ENCODE measurements around the gene DGKE.

Gene DGKE

DNA sequence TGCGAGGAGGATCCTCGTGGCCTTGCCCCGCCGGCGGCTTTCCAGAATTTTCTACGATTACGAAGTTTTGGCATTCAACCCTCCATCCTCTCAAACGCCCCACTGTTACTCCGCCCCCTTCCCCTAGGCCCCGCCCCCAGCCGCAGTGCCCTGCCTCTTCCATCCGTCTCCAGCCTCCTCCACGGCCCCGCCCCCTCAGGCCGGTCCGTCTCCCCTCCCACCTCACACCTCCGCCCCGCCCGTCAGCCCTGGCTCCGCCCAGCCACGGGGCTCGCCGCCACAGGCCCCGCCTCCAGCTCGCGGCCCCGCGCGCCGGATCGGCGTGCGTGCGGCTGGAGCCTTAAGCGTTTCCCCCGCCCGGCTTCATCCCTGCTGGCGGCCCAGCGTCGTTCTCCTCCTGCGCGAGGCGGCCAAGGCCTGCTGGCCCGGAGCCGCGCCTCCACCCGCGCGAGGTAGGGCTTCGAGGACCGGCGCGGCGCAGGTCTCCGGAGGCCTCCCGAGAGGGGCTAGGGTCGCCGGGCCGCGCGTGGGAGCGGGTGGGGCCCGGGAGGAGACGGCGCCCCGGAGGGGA lies at the start of gene DGKE, which contains the start of gene C17orf67:
Gene DGKE, plus strand, starts transcription at position 343 of the 571 bp plus-strand sequence. CDS start 645 bp downstream, outside the sequence.
Gene C17orf67, minus strand, starts transcription at position 112 of the 571 bp plus-strand sequence. CDS start 18,110 bp downstream, outside the sequence.
- in situ Hi-C loops (cut with MboI; ENCODE audit: low sequenced_read_pairs), result no loop called here

DNA sequence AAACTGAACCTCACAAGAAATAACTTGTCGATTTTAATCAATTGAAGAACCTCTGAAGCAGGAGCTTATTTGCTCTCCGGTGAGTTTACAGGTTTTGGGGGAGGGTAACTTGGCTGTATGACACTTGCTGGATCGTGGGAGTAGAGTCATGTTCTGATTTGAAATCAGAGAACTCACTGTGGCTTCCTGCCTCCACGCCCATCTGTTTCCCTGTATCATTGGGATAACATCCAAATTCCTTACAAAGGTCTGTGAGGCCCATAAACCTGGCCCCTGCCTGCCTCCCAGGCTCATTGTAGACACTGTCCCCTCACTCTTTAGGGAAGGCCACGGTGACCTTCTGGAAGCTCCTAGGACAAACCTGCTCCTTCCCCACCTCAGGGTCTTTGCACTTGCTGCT lies 48.5 kb upstream of the DGKE start:
- in situ Hi-C loops (cut with MboI; ENCODE audit: low sequenced_read_pairs), result no loop called here

DNA sequence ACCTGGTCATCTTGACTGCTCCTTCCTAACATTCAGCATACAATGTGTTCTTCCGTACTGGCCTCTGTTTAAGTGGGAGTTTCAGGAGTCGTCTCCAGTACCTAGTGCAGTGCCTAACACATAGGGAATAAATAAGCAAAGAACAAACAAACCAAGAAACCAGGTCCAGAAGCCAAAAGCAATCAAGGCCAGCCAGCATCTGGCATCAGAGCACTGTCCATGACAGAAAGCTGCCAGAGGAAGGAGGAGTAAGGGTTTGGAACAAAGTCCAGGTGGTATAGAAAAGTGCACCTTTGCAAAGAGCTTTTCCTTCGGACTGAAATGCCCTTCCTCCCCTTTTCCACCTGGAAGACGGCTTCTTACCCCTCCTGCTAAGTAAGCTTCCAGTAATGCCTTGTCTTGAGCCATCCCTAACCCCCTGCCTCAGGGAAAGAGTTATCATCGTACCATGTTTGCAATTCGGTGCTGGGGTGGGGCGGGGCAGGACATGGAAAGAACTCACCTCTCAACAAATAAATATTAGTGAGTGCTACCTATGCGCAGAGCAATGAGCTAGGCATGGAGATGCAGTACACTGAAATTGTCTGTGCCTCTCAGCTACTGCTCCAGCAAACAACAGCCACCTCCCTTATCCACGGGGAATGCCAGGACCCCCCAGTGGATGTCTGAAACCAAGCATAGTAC lies 47.8 kb upstream of the DGKE start:
- in situ Hi-C loops (cut with MboI; ENCODE audit: low sequenced_read_pairs), result no loop called here

DNA sequence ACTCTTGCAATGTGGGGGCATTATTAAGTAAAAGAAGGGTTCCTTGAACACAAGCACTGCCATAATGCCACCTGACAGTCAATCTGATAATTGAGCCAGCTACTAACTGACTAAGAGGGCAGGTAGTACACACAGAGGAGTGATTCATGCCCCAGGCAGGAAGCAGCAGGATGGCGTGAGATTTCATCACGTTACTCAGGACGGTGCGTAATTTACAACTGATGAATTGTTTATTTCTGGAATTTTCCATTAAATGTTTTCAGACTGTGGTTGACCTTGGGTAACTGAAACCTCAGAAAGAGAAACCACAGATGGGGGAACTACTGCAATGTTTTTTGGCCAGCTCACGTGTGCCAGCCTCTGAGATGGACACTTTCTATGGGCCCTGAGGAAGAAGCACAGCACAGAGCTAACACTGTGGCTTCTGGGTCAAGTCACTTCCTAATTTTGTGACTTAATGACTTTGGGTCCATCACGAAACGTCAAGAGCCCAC lies 46.9 kb upstream of the DGKE start:
- in situ Hi-C loops (cut with MboI; ENCODE audit: low sequenced_read_pairs), result no loop called here

DNA sequence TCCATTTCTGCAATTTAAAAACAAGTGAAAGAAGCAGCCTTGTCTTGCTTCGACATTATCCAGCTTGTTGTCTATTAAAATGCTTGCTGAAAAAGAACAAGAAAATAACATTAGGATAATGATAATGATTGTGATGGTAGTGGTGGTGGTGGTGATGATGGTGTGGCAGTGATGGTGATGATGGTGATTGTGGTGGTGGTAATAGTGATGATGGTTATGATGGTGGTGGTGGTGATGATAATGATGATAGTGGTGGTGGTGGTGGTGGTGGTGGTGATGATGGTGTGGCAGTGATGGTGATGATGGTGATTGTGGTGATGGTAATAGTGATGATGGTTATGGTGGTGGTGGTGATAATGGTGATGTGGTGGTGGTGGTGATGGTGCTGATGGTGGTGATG lies 41.7 kb upstream of the DGKE start:
- in situ Hi-C loops (cut with MboI; ENCODE audit: low sequenced_read_pairs), result no loop called here

DNA sequence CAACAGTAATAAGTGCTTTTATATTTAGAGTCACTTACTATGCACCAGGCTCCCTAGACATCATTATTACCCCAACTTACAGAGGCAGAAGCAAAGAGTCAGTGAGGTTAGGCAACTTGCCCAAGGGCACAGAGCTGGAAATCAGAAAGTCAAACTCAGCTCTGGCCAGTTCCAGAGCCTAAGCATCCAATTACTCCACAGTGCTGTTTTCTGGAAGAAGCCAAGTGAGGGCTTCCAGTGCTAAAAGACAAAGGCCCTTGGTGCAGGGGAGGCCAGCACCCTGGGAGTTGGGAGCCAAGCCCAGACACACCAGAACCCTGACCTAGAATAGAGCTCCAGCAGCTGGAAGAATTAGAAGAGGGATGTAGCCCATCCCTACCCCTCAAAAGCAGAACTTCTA lies 40.4 kb upstream of the DGKE start:
- in situ Hi-C loops (cut with MboI; ENCODE audit: low sequenced_read_pairs), result no loop called here

DNA sequence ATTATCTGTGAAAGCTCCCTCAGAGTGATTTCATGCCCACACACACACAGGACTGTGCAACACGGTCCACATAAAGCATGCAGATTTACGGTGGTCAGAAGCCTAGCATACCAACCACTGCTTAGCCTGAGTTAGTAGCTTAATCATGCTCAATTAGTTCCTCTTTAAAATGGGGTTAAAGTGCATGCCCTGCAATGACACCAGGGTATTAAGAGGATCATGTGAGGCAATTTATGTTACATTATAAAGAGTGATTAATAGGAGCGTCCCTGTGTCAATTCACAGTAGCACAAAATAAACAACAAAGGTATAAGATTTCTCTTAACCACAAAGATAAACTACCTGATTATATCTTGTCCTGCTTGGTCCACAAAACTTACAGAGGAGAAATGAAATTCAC lies 40.0 kb upstream of the DGKE start:
- in situ Hi-C loops (cut with MboI; ENCODE audit: low sequenced_read_pairs), result no loop called here

DNA sequence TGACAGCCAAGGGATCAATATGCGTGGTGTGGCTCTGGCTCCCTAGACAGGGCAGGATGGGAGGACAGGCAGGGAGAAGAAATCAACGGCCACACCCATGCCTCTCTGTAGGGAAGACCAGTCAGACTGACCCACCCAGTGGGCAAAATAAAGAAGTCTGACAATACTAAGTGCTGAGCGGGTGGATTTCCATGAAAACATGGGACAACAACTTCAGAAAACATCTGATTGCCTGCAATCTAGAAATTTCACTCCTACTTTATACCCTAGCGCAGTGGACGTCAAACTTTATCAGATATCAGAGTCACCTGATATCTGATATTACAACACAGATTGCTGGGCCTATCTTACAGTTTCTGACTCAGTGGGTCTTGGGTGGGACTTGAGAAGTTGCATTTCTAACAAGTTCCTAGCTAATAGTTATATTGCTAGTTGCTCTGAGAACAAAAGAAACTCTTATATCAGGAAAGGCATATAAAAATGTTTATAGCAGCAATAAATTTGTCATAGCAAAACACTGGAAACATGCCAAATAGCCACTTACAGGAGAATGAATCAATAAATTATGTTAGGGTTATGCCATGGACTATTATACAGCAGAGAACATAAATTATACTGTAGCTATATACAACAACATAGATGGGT lies 38.6 kb upstream of the DGKE start:
- in situ Hi-C loops (cut with MboI; ENCODE audit: low sequenced_read_pairs), result no loop called here

DNA sequence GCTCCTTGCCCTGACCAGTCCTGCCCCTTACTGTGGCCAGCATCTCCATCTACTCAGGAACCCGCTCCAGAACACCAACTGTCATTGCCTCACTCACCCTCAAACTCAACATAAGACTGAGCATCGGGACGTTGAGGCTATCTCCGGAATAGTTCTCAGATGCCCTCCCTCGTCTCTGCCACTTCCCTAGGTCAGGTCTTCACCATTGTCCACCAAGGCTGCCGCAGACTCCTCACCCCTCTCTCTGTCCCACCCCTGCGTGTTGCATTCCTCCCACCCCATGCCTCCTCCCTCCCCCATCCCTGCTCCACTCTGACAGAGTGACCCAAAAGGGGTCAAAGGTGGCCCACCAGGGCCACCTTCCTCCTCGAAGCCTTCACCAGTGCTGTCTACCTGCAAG lies 37.4 kb upstream of the DGKE start:
- in situ Hi-C loops (cut with MboI; ENCODE audit: low sequenced_read_pairs), result no loop called here

DNA sequence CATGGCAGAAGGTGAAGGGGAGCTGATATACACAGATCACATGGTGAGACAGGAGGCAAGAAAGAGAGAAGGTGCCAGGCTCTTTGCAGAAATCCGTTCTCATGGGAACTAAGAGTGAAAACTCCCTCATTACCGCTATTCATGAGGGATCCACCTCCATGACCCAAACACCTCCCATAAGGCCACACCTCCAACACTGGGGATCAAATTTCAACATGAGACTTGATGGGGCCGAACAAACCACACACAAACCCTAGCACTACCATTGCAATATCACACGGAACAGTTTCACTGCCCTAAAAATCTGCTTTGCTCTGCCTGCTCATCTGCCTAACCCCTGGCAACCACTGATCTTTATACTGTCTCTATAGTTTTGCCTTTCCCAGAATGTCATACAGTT lies 35.0 kb upstream of the DGKE start:
- in situ Hi-C loops (cut with MboI; ENCODE audit: low sequenced_read_pairs), result no loop called here

DNA sequence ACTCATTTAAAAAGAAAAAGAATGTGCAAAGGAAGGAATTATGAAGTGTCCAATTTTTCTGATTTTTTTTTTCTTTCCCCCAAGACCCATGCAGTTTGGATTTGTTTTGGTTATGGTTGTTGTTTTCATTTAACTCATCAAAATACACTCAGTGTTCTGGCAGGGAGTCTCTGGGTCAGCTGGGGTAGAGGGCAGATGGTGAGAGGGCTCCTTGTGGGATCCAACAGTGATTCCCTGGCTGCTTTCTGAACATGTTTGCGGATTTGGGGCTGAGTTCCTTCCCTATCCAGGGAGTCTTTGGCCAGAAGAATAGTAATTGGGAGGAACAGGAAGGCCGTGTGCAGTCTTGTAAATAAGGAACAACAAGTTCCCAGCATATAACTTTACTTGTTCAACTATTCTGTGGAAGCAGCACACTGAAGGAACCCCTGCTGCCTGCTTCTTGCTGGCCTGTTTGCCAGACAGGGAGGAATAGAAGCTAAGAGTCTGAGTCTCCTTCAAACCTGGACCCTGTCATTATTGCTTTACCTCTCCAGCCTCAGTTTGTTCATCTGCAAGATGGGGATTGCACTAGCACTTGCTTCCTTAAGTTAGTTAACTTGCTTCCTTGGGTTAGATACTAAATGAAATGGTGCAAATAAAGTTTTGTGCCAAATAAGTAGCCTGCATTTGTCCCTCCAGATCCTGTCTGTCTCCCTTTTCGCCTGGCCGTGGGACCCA lies 32.3 kb upstream of the DGKE start:
- in situ Hi-C loops (cut with MboI; ENCODE audit: low sequenced_read_pairs), result no loop called here

DNA sequence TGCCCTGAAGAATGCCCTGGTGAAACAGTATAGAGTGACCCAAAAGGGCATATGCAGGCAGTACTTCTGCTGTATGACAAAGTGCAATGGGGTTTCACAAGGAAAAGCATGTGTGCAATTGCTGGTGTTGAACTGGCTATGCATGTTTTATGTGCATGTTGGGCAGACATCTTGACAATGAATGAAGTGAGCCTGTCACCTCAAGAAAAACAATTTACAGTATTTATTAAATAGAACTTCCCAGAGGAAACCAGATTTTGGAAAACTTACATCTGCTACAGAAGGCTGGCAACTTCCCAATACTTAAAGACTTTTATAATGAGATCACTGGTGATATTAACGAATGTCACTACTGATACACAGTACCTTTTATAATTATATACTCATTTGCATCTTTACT lies 30.9 kb upstream of the DGKE start:
- in situ Hi-C loops (cut with MboI; ENCODE audit: low sequenced_read_pairs), result no loop called here

DNA sequence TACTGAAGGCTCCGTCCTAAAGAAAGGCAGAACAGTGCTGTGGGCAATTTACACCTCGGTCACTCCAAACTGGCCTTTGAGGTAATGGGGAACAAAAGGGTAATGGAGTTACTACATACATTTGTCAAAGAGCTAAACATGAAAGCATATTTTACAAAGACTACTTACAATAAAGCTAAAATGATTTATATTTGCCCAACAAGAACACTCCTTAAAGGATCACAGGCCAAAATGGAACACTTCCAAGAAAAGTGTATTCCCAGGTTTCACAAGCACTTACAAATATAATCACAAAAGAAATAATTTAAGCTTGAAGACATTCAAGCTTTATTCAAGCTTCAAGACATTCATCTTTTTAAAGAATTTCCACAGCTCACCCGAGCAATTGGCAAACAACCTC lies 29.5 kb upstream of the DGKE start:
- in situ Hi-C loops (cut with MboI; ENCODE audit: low sequenced_read_pairs), result no loop called here

DNA sequence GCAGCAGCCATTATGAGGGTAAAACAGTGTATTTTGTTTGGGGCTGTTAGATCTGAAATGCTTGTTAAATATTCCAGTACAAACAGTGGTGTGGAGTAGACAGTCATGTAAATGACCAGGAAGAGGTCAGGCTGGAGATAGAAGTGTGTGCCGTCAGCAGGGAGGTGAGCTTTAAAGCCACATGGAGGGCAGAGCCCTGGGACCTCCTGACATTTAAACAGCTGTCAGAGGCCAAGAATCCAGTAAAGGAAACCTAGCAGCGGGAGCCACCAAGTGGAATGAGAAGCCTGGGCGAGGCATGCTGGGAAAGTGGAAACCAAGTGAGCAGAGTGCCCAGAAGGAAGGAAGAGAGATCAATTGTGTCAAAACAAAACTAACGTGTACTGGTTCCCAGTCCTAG lies 27.0 kb upstream of the DGKE start:
- in situ Hi-C loops (cut with MboI; ENCODE audit: low sequenced_read_pairs), result no loop called here

DNA sequence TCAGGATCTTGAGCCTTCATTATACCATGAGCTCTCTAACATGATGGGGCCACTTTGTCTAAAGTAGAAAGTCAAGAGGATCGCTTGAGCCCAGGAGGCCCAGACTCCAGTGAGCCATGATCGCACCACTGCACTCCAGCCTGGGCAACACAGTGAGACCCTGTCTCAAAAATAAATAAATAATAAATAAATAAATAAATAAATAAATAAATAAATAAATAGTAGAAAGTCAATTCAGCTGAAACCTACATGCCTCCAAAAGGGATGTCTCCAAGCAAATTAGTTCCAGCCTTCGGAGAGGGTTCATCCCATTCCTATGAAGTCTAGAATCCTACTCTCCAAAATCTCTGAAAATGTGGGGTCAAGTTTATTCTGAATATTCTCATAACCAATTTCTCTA lies 26.2 kb upstream of the DGKE start:
- in situ Hi-C loops (cut with MboI; ENCODE audit: low sequenced_read_pairs), result no loop called here

DNA sequence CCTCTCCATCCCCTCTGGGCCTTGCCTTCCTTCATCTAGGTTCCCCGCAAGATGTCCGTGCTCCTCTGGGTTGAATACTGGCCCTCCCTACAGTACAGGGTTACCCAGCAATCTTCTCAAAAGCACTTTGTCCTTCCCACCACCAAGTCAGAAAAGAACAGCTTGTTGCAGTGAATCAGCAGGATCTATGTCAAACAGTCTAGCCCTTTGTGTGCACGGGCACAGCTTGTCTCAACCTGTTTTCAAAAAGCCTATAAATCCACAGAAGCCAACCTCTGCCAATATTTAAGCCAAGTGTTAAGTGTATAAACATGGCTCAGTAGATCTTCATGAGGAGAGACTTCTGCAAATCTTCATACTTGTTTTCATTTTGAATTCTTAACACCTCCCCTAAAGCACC lies 25.4 kb upstream of the DGKE start:
- in situ Hi-C loops (cut with MboI; ENCODE audit: low sequenced_read_pairs), result no loop called here

DNA sequence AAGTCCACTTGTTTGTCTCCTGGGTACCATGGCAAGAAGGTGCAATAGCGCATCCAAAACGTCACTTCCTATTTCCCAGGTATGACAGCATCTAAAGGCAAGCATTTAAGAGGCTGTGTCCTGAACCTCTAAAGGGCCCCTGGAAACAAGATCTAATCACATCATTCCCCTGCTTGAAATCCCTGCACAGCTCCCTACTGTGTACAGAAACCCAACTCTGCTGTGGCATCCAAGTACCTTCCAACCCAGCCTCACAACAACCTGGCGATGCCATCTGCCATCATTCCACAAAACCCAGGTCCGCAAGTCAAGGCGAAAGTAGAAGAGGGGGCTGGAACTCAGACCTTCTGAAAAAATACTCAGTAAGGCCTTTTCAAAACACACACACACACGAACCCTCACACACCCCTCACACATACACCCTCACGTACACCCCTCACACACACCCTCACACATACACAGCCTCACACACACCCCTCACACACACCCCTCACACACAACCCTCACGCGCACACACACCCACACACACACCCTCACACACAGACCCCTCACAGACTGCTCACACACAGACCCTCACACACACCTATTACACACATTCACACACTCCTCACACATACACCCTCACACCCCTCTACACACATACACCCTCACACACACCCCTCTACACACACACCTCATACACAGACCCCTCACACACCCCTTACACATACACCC lies 24.7 kb upstream of the DGKE start:
- in situ Hi-C loops (cut with MboI; ENCODE audit: low sequenced_read_pairs), result no loop called here

DNA sequence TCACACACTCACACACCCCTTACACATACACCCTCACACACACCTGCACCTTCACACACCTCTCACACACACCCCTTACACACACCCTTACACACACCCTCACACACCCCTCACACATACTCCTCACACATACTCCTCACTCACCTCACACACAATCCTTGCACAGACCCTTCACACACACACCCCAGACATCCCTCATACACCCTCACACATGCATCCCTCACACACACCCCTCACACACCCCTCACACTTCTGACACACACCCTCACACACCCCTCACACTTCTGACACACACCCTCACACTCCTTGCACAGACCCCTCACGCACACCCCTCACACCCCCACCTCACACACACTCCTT lies 24.2 kb upstream of the DGKE start:
- in situ Hi-C loops (cut with MboI; ENCODE audit: low sequenced_read_pairs), result no loop called here

DNA sequence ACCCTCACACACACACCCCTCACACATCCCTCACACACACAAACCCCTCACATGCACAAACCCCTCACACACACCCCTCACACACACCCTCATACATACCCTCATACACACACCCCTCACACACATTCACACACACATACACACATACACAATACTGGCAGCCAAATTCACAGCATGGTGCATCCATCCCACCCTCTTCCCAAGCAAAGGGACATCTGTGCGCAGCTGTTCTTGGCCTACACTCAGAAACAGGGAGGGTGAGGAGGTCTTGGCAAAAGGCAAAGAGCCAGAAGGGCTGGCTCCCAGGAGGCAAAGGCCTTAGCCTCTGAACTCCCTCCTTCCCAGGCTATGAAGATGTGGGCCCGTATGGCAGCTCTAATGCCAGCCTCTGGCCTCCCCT lies 23.6 kb upstream of the DGKE start:
- in situ Hi-C loops (cut with MboI; ENCODE audit: low sequenced_read_pairs), result no loop called here

DNA sequence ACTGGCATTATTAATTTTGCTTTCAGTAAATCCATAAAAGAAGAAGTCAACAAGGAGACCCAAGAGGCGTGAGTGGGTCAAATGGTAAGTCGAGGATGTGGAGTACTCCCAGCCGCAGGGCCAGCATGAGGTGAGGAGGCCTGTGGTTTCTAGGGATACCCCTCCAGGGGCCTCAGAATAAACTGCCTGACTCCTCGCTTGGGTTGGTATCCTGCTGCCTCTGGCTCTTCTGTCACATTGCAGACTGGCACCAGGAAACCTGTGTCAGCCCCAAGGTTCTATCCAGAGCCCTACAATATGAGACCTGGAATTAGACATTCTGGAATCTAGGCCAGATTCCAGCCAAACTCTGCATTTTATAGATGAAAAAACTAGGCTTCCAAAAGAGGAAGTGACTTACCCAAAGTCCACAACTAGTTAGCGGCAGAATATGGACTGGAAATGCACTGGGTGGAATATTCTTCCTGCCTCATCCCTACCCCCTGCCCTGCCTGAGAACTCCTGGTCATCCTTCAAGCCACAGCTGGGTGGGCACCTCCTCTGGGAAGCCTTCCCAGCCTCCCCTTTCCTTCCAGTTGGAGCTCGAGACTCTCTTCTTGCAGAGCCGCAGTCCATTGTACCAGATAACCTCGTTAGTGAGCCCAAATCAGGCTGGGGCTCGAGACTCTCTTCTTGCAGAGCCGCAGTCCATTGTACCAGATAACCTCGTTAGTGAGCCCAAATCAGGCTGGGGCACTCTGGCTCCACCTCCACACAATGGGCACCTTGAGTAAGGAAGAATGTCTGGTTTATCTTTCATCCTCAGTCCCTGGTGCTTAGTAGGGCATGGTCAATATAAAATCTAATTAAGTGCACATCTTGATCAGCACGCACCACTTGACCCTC lies 22.8 kb upstream of the DGKE start:
- in situ Hi-C loops (cut with MboI; ENCODE audit: low sequenced_read_pairs), result no loop called here
